ENCODE data around the gene RNF213. TPM values are rescaled to one million over a fixed set of nuclear protein-coding genes. Genes with fewer than 3 reads are reported as not detected.

Gene RNF213
- total RNA-seq, 1 experiment from 2014 or later, result 71.4 TPM

GRCh38 chr17:80372922-80373570, 112.4 kb downstream of the RNF213 start:
- H3K36me3 ChIP-seq (ENCODE audit: low read depth, low read length), result peaks cover 71% of the 10 kb centered on the region
- no peak overlapping the region for H2AFZ ChIP-seq (ENCODE audit: low read length)
- H3F3A ChIP-seq (ENCODE audit: low read length, unreplicated experiment), result no peaks in the 10 kb centered on the region
- H3K9ac ChIP-seq (ENCODE audit: low read length), result no peak overlapping the region
- H3K4me2 ChIP-seq (ENCODE audit: low read length), result no peak overlapping the region
- no peak overlapping the region for H3K4me3 ChIP-seq (ENCODE audit: low read length)
- no peaks in the 10 kb centered on the region for H3K27me3 ChIP-seq (ENCODE audit: low read length)
- ChIA-PET POLR2A (ENCODE audit: unreplicated experiment) (no interaction called here), CTCF (no interaction called here)
- no peaks in the 10 kb centered on the region for H3K4me1 ChIP-seq (ENCODE audit: insufficient read depth, low read length)
- TF ChIP-seq CTCF (conservative IDR thresholded peaks at IDR 0.05; ENCODE audit: low read depth, low read length) (no peak), EZH2 (IDR thresholded peaks at IDR 0.05; ENCODE audit: low read length, unreplicated experiment) (no peak), EZH2phosphoT487 (IDR thresholded peaks at IDR 0.05; ENCODE audit: borderline replicate concordance, low read length) (no peak)
- no peaks in the 10 kb centered on the region for H3K9me2 ChIP-seq (replicated peaks; ENCODE audit: low read length)
- BruUV-seq (replicated peaks), result no TSS peak
- DNase-seq (no peak), ATAC-seq (no peak)
- intact Hi-C loops (cut with micrococcal nuclease), result no loop called here
- no peak overlapping the region for H3K27ac ChIP-seq (ENCODE audit: low read length)
- H3K79me2 ChIP-seq (ENCODE audit: low read length), result no peaks in the 10 kb centered on the region
- no peaks in the 10 kb centered on the region for H3K9me3 ChIP-seq (ENCODE audit: low read length)
- no peaks in the 10 kb centered on the region for H4K20me1 ChIP-seq (ENCODE audit: low read length)

- Histone ChIP-seq H3K9ac (ENCODE audit: low read length) (no peak overlapping the region), H3K27ac (ENCODE audit: low read length) (no peak overlapping the region), H3K79me2 (ENCODE audit: low read length) (no peaks in the 10 kb centered on the region), H2AFZ (ENCODE audit: low read length) (no peak overlapping the region), H4K20me1 (ENCODE audit: low read length) (no peaks in the 10 kb centered on the region), H3K4me3 (ENCODE audit: low read length) (no peak overlapping the region), H3K4me2 (ENCODE audit: low read length) (no peak overlapping the region), H3K36me3 (ENCODE audit: low read depth, low read length) (peaks cover 68% of the 10 kb centered on the region), H3K9me2 (replicated peaks; ENCODE audit: low read length) (no peaks in the 10 kb centered on the region), H3K9me3 (ENCODE audit: low read length) (no peaks in the 10 kb centered on the region), H3F3A (ENCODE audit: low read length, unreplicated experiment) (no peaks in the 10 kb centered on the region), H3K27me3 (ENCODE audit: low read length) (no peaks in the 10 kb centered on the region), H3K4me1 (ENCODE audit: insufficient read depth, low read length) (no peaks in the 10 kb centered on the region)
- ChIA-PET POLR2A (ENCODE audit: unreplicated experiment) (no interaction called here), CTCF (no interaction called here)
- no TSS peak for BruUV-seq (replicated peaks)
- no peak for TF ChIP-seq EZH2 (IDR thresholded peaks at IDR 0.05; ENCODE audit: low read length, unreplicated experiment)
- no peak for TF ChIP-seq EZH2phosphoT487 (IDR thresholded peaks at IDR 0.05; ENCODE audit: borderline replicate concordance, low read length)
- TF ChIP-seq CTCF (conservative IDR thresholded peaks at IDR 0.05; ENCODE audit: low read depth, low read length), result no peak
- intact Hi-C loops (cut with micrococcal nuclease), result no loop called here
- ATAC-seq (no peak), DNase-seq (no peak)
Measured at GRCh38 chr17:80374039-80374731, 113.5 kb downstream of the RNF213 start.
